OCI-LY7 (cell line): ENCODE data around the gene DIP2C. TPM values are rescaled to one million over a fixed set of nuclear protein-coding genes. Genes with fewer than 3 reads are reported as not detected.

Experiments used
- BruUV-seq: library from RNA; stranded (reverse); fragments of 400-500 nt; replicated peaks from 2 replicates; lab custom pipeline; 2021; lab: Mats Ljungman, UMichigan
- CTCF ChIA-PET: fragments of 300-600 bp; sonication (Branson Sonifier 250); formaldehyde crosslinking; loops from one replicate; lab custom pipeline; 2022; ENCODE audit warnings: antibody characterized with exemption; ENCODE audit not compliant: unreplicated experiment; lab: Charles Lee
- POLR2A ChIA-PET: fragments of 300-600 bp; sonication (Branson Sonifier 250); formaldehyde crosslinking; loops from one replicate; lab custom pipeline; 2022; ENCODE audit warnings: antibody characterized with exemption; lab: Charles Lee
- DNase-seq: peaks from one replicate; pipeline ENCODE4 v3.0.0-alpha.2; 2015; ENCODE audit warnings: low spot score
- H2AFZ ChIP-seq: fragments of 200-600 bp; sonication (generic), shearing (Covaris generic); 2 replicates; pipeline ENCODE4 v1.6.1; 2014; ENCODE audit warnings: mild to moderate bottlenecking, antibody characterized with exemption, low read length, moderate library complexity
- H3K27ac ChIP-seq: fragments of 200-600 bp; sonication (generic); 2 replicates; pipeline ENCODE4 v1.5.1; 2014; ENCODE audit warnings: mixed run types, low read depth, mild to moderate bottlenecking, moderate library complexity, low read length, inconsistent platforms; ENCODE audit not compliant: poor library complexity, severe bottlenecking
- H3K36me3 ChIP-seq: fragments of 200-600 bp; sonication (generic); 2 replicates; pipeline ENCODE4 v1.6.1; 2014; ENCODE audit warnings: mild to moderate bottlenecking, antibody characterized with exemption, low read length, moderate library complexity, mixed read lengths; ENCODE audit not compliant: insufficient read depth
- H3K4me1 ChIP-seq: fragments of 200-600 bp; sonication (generic); 2 replicates; pipeline ENCODE4 v1.5.1; 2014; ENCODE audit warnings: mild to moderate bottlenecking, low read length; ENCODE audit not compliant: insufficient read depth, poor library complexity, severe bottlenecking
- H3K4me2 ChIP-seq: fragments of 200-600 bp; sonication (generic); 2 replicates; pipeline ENCODE4 v1.6.1; 2014; ENCODE audit warnings: mild to moderate bottlenecking, low read length
- H3K4me3 ChIP-seq: fragments of 200-600 bp; sonication (generic); 2 replicates; pipeline ENCODE4 v1.5.1; 2014; ENCODE audit warnings: mild to moderate bottlenecking, low read depth, low read length; ENCODE audit not compliant: poor library complexity, severe bottlenecking
- H3K79me2 ChIP-seq: fragments of 200-600 bp; sonication (generic); 2 replicates; pipeline ENCODE4 v1.6.1; 2016; ENCODE audit warnings: low read depth, mild to moderate bottlenecking, low read length, moderate library complexity, mixed read lengths; ENCODE audit not compliant: insufficient read depth
- H3K9me2 ChIP-seq: fragments of 200-600 bp; sonication (generic); 2 replicates; pipeline ENCODE4 v1.6.1; 2016; ENCODE audit warnings: mild to moderate bottlenecking, low read length, mixed read lengths; ENCODE audit not compliant: insufficient read depth
- H3K9me3 ChIP-seq: fragments of 200-600 bp; sonication (generic); 2 replicates; pipeline ENCODE4 v1.6.1; 2014; ENCODE audit warnings: mild to moderate bottlenecking, mixed run types, low read length, mixed read lengths
- H4K20me1 ChIP-seq: fragments of 200-600 bp; sonication (generic); 2 replicates; pipeline ENCODE4 v1.6.1; 2014; ENCODE audit warnings: mild to moderate bottlenecking, antibody characterized with exemption, low read length, moderate library complexity, mixed read lengths; ENCODE audit not compliant: insufficient read depth
- EZH2phosphoT487 ChIP-seq: fragments of 200-600 bp; sonication (generic); IDR thresholded peaks from 2 replicates; pipeline ENCODE4 v1.6.1; 2018; ENCODE audit warnings: low read depth, borderline replicate concordance, mild to moderate bottlenecking, mixed run types, antibody characterized with exemption, low read length, moderate library complexity, mixed read lengths
- intact Hi-C: fragments of 100-400 bp; cut with micrococcal nuclease; formaldehyde crosslinking; loops from one replicate; pipeline ENCODE4 v1.10.0; 2022; ENCODE audit not compliant: unreplicated experiment
- total RNA-seq, 2 experiments: library from RNA; depleted of rRNA in 1 of 2; stranded (reverse); fragments of >200 nt in 1 of 2; shearing (Covaris generic) in 1 of 2; gene quantifications; 2 replicates each; pipeline ENCODE4 v1.2.3, GENCODE V29; 2014 to 2022
- TF ChIP-seq, protein P1 (sequence below): fragments of 200-600 bp; sonication (generic); conservative IDR thresholded peaks from 2 replicates; pipeline ENCODE4 v1.5.1; 2014; ENCODE audit warnings: mild to moderate bottlenecking, antibody characterized with exemption, low read length, moderate library complexity, mixed read lengths

Gene DIP2C
- total RNA-seq, 2 experiments from 2014 or later: 10.9 to 29.5 TPM

DNA sequence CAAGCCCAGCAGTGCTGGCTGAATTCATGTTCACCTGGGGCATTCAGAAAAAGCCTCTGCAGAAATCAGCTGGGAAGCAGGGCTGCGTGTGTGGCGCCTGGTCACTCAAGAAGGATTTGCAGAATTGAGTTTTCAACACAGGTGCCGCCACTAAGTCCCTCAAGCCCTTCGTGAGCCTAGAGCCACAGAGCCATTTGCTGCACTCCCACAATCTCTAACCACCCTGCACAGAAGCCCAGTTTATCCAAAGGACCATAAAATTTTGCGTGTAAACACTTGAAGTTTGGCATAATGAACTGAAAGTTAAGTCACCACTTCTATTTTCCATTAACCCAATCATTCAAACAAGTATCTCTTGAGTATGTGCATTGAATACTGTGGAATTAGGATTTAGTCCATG is 136.2 kb downstream of the DIP2C start:
- Histone ChIP-seq H3K27ac (no peak overlapping the region), H3K9me2 (no peaks in the 10 kb centered on the region), H3K4me3 (no peak overlapping the region), H3K4me2 (no peak overlapping the region), H3K4me1 (peaks cover 14% of the 10 kb centered on the region), H4K20me1 (no peaks in the 10 kb centered on the region), H2AFZ (no peak overlapping the region), H3K36me3 (no peaks in the 10 kb centered on the region), H3K79me2 (no peaks in the 10 kb centered on the region), H3K9me3 (no peaks in the 10 kb centered on the region)
- no TSS peak for BruUV-seq
- ChIA-PET CTCF (no interaction called here), POLR2A (interaction anchor here (0.7 to 1.1 kb wide), 3 partner anchors 9 to 45 kb away, joined by 3 to 4 read pairs (median 3); no protein-coding TSS in a partner anchor)
- intact Hi-C loops: no loop called here
- no peak for DNase-seq
- no peak for TF ChIP-seq EZH2phosphoT487
- TF ChIP-seq, protein P1, sequence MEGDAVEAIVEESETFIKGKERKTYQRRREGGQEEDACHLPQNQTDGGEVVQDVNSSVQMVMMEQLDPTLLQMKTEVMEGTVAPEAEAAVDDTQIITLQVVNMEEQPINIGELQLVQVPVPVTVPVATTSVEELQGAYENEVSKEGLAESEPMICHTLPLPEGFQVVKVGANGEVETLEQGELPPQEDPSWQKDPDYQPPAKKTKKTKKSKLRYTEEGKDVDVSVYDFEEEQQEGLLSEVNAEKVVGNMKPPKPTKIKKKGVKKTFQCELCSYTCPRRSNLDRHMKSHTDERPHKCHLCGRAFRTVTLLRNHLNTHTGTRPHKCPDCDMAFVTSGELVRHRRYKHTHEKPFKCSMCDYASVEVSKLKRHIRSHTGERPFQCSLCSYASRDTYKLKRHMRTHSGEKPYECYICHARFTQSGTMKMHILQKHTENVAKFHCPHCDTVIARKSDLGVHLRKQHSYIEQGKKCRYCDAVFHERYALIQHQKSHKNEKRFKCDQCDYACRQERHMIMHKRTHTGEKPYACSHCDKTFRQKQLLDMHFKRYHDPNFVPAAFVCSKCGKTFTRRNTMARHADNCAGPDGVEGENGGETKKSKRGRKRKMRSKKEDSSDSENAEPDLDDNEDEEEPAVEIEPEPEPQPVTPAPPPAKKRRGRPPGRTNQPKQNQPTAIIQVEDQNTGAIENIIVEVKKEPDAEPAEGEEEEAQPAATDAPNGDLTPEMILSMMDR: no peak

- Histone ChIP-seq H2AFZ (no peak overlapping the region), H3K36me3 (no peaks in the 10 kb centered on the region), H3K9me3 (no peaks in the 10 kb centered on the region), H3K79me2 (no peaks in the 10 kb centered on the region), H3K4me1 (peaks cover 12% of the 10 kb centered on the region), H3K27ac (no peak overlapping the region), H3K9me2 (no peaks in the 10 kb centered on the region), H3K4me2 (no peak overlapping the region), H3K4me3 (no peak overlapping the region), H4K20me1 (no peaks in the 10 kb centered on the region)
- ChIA-PET CTCF (no interaction called here), POLR2A (interaction anchor here (0.9 to 1.1 kb wide), 2 partner anchors 40 to 45 kb away, joined by 3 to 5 read pairs; no protein-coding TSS in a partner anchor)
- no TSS peak for BruUV-seq
- no peak for TF ChIP-seq EZH2phosphoT487
- TF ChIP-seq, protein P1: no peak
- intact Hi-C loops: no loop called here
- DNase-seq: no peak
Measured at GRCh38 chr10:552679-553078, 136.8 kb downstream of the DIP2C start.

DNA sequence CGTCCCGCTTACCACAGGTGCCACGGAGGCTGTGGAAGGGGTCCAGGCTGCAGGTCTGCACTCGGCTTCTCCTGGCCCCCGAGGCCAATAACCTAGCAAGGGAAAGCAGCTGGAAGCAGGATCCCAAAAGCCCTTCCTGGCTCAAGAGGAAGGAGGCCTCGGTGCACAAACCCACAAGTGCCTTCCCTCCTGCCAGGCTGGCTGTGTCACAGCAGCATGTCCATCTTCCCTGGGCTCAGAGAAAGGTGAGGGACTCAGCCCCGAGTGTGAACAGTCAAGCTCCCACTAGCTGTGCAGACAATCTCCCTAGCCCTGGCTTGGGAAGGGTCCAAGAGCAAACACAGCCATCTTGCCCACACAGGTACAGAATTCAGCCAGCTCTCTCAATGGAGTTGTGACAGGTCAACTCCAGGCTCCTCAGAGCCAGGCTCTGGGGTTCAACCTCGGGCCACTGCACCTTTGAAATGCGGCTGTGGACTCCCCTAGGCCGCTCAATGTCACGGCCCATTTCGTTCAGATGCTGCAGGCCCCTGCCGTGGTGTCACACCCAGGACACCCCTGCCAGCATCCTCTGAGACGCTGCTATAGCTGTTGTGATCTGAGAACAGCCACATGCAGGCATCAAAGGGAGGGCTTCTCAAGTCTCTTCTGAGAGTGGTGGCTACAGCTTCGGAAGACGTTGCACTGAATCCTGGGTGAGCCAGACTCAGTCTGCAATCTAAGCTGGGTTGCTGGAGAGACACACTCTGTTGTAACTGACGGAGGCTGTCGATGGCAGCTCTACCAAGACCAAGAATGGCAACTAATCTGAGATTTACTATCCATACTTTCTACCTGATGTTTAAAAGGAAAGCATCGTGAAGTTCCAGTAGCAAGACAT is 137.9 kb downstream of the DIP2C start:
- POLR2A ChIA-PET: interaction anchor here (0.6 to 1.2 kb wide), 5 partner anchors 9 to 246 kb away, joined by 3 to 5 read pairs (median 3); no protein-coding TSS in a partner anchor
- DNase-seq: no peak
- TF ChIP-seq, protein P1: no peak
- no peak for TF ChIP-seq EZH2phosphoT487
- no peaks in the 10 kb centered on the region for H3K36me3 ChIP-seq
- CTCF ChIA-PET: no interaction called here
- H3K27ac ChIP-seq: no peak overlapping the region
- no peak overlapping the region for H2AFZ ChIP-seq
- H3K9me2 ChIP-seq: no peaks in the 10 kb centered on the region
- no peaks in the 10 kb centered on the region for H4K20me1 ChIP-seq
- intact Hi-C loops: no loop called here
- BruUV-seq: no TSS peak
- no peaks in the 10 kb centered on the region for H3K79me2 ChIP-seq
- H3K4me1 ChIP-seq: peaks cover 15% of the 10 kb centered on the region
- no peak overlapping the region for H3K4me3 ChIP-seq
- H3K9me3 ChIP-seq: no peaks in the 10 kb centered on the region
- no peak overlapping the region for H3K4me2 ChIP-seq
